A673 (cell line): ENCODE results near the gene PRF1.
"Not testable (repeated sequence)": the region's sequence is repeated elsewhere in the genome, so short reads cannot be mapped to it uniquely, and the experiment has no call there.

Experiments
- EZH2 ChIP-seq: fragments of 200-600 bp; sonication (generic); IDR thresholded peaks from 2 replicates; pipeline ENCODE4 v1.6.1; 2017; ENCODE audit warnings: borderline replicate concordance, low read depth, mild to moderate bottlenecking, mixed read lengths, antibody characterized with exemption, low read length; ENCODE audit not compliant: poor library complexity, severe bottlenecking
- TF ChIP-seq, protein P1 (sequence below): fragments of 300-800, 200-600 bp; sonication (generic); conservative IDR thresholded peaks from 2 replicates; pipeline ENCODE4 v1.5.1; 2017; ENCODE audit warnings: low read depth, mild to moderate bottlenecking, antibody characterized with exemption, low read length, moderate library complexity, mixed read lengths

DNA sequence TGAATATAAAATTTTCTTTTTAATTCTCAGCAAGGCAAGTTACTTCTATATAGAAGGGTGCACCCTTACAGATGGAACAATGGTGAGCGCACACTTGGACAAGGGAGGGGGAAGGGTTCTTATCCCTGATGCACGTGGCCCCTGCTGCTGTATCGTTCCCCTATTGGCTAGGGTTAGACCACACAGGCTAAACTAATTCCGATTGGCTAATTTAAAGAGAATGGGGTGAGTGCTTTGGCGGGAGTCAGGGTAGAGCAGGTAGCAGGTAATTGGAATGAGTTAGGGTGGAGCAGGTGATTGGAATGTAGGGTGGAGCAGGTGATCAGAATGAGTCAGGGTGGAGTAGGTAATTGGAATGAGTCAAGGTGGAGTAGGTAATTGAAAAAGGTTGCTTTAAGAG, 32.0 kb upstream of the PRF1 start:
- TF ChIP-seq, protein P1, sequence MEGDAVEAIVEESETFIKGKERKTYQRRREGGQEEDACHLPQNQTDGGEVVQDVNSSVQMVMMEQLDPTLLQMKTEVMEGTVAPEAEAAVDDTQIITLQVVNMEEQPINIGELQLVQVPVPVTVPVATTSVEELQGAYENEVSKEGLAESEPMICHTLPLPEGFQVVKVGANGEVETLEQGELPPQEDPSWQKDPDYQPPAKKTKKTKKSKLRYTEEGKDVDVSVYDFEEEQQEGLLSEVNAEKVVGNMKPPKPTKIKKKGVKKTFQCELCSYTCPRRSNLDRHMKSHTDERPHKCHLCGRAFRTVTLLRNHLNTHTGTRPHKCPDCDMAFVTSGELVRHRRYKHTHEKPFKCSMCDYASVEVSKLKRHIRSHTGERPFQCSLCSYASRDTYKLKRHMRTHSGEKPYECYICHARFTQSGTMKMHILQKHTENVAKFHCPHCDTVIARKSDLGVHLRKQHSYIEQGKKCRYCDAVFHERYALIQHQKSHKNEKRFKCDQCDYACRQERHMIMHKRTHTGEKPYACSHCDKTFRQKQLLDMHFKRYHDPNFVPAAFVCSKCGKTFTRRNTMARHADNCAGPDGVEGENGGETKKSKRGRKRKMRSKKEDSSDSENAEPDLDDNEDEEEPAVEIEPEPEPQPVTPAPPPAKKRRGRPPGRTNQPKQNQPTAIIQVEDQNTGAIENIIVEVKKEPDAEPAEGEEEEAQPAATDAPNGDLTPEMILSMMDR, result not testable (repeated sequence)
- not testable (repeated sequence) for TF ChIP-seq EZH2
